A673 (cell line): Measurements from ENCODE around the gene TCEA3. TPM values are rescaled to one million over a fixed set of nuclear protein-coding genes. Genes with fewer than 3 reads are reported as not detected.
A peak's percentile ranks its signal among the peaks of the same experiment; 100 is the strongest.

Experiments used
- BruUV-seq: library from RNA; stranded (reverse); fragments of 400-500 nt; replicated peaks from 2 replicates; lab custom pipeline; 2021; lab: Mats Ljungman, UMichigan
- CTCF ChIA-PET: fragments of 300-600 bp; sonication (Branson Sonifier 250); formaldehyde crosslinking; loops from one replicate; lab custom pipeline; 2022; ENCODE audit warnings: antibody characterized with exemption; lab: Charles Lee
- POLR2A ChIA-PET: fragments of 300-600 bp; sonication (Branson Sonifier 250); formaldehyde crosslinking; loops from one replicate; lab custom pipeline; 2022; ENCODE audit warnings: antibody characterized with exemption; ENCODE audit not compliant: low non-redundant PET; lab: Charles Lee
- DNase-seq: peaks from one replicate; pipeline ENCODE4 v3.0.0-alpha.2; 2015; ENCODE audit warnings: low spot score
- H3K27ac ChIP-seq: fragments of 200-600 bp; sonication (generic); 2 replicates; pipeline ENCODE4 v1.5.1; 2016; ENCODE audit warnings: mixed run types, low read depth, mild to moderate bottlenecking, mixed read lengths, antibody characterized with exemption, low read length; ENCODE audit not compliant: poor library complexity, severe bottlenecking
- H3K27me3 ChIP-seq: fragments of 200-600 bp; sonication (generic); replicated peaks from 2 replicates; pipeline ENCODE4 v1.6.1; 2017; ENCODE audit warnings: mixed run types, low read depth, mild to moderate bottlenecking, mixed read lengths, antibody characterized with exemption, low read length; ENCODE audit not compliant: insufficient read depth, poor library complexity
- H3K36me3 ChIP-seq: fragments of 200-600 bp; sonication (generic); 2 replicates; pipeline ENCODE4 v1.6.1; 2016; ENCODE audit warnings: mixed run types, mild to moderate bottlenecking, mixed read lengths, antibody characterized with exemption, low read length; ENCODE audit not compliant: insufficient read depth, poor library complexity, severe bottlenecking
- H3K4me1 ChIP-seq: fragments of 200-600 bp; sonication (generic); 2 replicates; pipeline ENCODE4 v1.6.1; 2017; ENCODE audit warnings: mixed run types, mild to moderate bottlenecking, mixed read lengths, antibody characterized with exemption, low read length; ENCODE audit not compliant: insufficient read depth, poor library complexity, severe bottlenecking
- H3K4me3 ChIP-seq: fragments of 200-600 bp; sonication (generic); 2 replicates; pipeline ENCODE4 v1.5.1; 2016; ENCODE audit warnings: low read depth, mixed run types, mild to moderate bottlenecking, mixed read lengths, low read length; ENCODE audit not compliant: poor library complexity, severe bottlenecking
- H3K9me3 ChIP-seq: fragments of 200-600 bp; sonication (generic); 2 replicates; pipeline ENCODE4 v1.6.1; 2016; ENCODE audit warnings: mixed run types, low read depth, mild to moderate bottlenecking, mixed read lengths, antibody characterized with exemption, low read length; ENCODE audit not compliant: poor library complexity, severe bottlenecking
- EZH2 ChIP-seq: fragments of 200-600 bp; sonication (generic); IDR thresholded peaks from 2 replicates; pipeline ENCODE4 v1.6.1; 2017; ENCODE audit warnings: borderline replicate concordance, low read depth, mild to moderate bottlenecking, mixed read lengths, antibody characterized with exemption, low read length; ENCODE audit not compliant: poor library complexity, severe bottlenecking
- intact Hi-C: fragments of 100-400 bp; cut with micrococcal nuclease; formaldehyde crosslinking; loops from one replicate; pipeline ENCODE4 v1.10.0; 2022; ENCODE audit not compliant: unreplicated experiment
- total RNA-seq: library from RNA; stranded (reverse); gene quantifications from 2 replicates; pipeline ENCODE4 v1.2.3, GENCODE V29; 2021
- TF ChIP-seq, protein P1 (sequence below): fragments of 300-800, 200-600 bp; sonication (generic); conservative IDR thresholded peaks from 2 replicates; pipeline ENCODE4 v1.5.1; 2017; ENCODE audit warnings: low read depth, mild to moderate bottlenecking, antibody characterized with exemption, low read length, moderate library complexity, mixed read lengths

TCEA3 gene
- total RNA-seq, 1 experiment from 2014 or later, result 0.99 TPM

DNA sequence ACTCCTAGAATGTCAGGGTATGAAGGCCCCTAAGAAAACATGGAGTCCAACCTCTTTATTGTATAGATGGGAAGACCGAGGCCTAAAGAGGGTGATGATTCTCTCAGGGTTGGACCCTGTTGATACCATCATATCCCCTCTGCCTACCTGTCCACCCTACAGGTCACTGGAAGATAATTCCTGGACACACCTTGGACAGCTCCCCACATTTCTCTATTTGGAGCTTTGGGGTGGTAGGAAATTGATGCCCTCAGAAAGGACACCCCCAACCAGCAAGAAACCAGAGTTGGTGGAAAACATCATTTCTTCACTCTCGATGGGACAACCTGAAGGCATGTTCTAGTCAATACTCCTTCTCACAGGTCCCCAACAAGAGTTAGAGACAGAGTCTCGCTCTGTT, 3.0 kb upstream of the TCEA3 start:
- Histone ChIP-seq H3K9me3 (no peaks in the 10 kb centered on the region), H3K4me3 (no peak overlapping the region), H3K36me3 (no peaks in the 10 kb centered on the region), H3K4me1 (peaks cover 3% of the 10 kb centered on the region), H3K27ac (no peak overlapping the region), H3K27me3 (no peaks in the 10 kb centered on the region)
- BruUV-seq, result no TSS peak
- TF ChIP-seq, protein P1, sequence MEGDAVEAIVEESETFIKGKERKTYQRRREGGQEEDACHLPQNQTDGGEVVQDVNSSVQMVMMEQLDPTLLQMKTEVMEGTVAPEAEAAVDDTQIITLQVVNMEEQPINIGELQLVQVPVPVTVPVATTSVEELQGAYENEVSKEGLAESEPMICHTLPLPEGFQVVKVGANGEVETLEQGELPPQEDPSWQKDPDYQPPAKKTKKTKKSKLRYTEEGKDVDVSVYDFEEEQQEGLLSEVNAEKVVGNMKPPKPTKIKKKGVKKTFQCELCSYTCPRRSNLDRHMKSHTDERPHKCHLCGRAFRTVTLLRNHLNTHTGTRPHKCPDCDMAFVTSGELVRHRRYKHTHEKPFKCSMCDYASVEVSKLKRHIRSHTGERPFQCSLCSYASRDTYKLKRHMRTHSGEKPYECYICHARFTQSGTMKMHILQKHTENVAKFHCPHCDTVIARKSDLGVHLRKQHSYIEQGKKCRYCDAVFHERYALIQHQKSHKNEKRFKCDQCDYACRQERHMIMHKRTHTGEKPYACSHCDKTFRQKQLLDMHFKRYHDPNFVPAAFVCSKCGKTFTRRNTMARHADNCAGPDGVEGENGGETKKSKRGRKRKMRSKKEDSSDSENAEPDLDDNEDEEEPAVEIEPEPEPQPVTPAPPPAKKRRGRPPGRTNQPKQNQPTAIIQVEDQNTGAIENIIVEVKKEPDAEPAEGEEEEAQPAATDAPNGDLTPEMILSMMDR, result no peak
- no peak for TF ChIP-seq EZH2
- ChIA-PET CTCF (no interaction called here), POLR2A (interaction anchor here (0.7 kb wide), 1 partner anchor 248 kb away, joined by 6 read pairs; no protein-coding TSS in a partner anchor)
- no peak for DNase-seq
- intact Hi-C loops, result no loop called here

DNA sequence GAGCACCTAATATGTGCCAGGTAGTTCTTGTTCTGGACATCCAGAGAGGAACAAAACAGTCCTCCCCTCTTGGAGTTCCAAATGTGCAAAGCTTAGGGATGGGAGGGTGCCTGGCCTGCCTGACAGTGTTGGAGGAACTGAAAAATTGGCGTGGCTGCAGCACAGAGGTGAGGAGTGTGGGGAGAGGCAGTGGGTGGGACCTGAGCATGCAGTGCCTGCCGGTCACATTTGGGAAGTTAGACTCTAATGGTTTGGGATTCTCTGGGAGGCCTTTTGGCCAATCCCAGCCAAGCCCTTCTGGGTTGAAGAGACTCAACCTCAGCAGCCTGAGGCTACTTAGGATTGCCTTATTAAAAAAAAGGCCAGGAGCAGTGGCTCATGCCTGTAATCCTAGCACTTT, 2.3 kb upstream of the TCEA3 start:
- Histone ChIP-seq H3K27ac (no peak overlapping the region), H3K27me3 (no peaks in the 10 kb centered on the region), H3K9me3 (no peaks in the 10 kb centered on the region), H3K36me3 (no peaks in the 10 kb centered on the region), H3K4me1 (peaks cover 3% of the 10 kb centered on the region), H3K4me3 (no peak overlapping the region)
- no peak for DNase-seq
- intact Hi-C loops, result no loop called here
- ChIA-PET POLR2A (interaction anchor here (0.7 kb wide), 2 partner anchors 150 to 247 kb away, joined by 6 to 15 read pairs; no protein-coding TSS in a partner anchor), CTCF (no interaction called here)
- TF ChIP-seq EZH2, result no peak
- TF ChIP-seq, protein P1, result no peak
- BruUV-seq, result no TSS peak

DNA sequence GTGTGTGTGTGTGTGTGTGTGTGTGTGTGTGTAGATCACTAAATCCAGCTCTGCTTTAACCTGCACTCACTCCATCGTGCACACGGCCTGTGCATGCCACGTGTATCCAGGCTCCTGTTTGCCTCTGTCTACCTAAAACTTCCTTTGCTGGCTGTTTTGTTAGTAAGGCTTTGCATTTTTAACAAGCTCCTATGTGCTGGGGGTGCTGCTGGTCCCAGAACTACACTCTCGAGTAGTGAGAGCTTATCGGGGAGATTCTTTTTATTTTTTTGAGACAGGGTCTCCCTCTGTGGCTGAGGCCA, 596 bp upstream of the TCEA3 start:
- BruUV-seq, result no TSS peak
- CTCF ChIA-PET, result no interaction called here
- Histone ChIP-seq H3K36me3 (no peaks in the 10 kb centered on the region), H3K27me3 (no peaks in the 10 kb centered on the region), H3K27ac (no peak overlapping the region), H3K9me3 (no peaks in the 10 kb centered on the region), H3K4me1 (peaks cover 3% of the 10 kb centered on the region), H3K4me3 (peak overlapping the region; percentile 45)
- no peak for TF ChIP-seq EZH2
- TF ChIP-seq, protein P1, result no peak
- intact Hi-C loops, result no loop called here
- no peak for DNase-seq
- POLR2A ChIA-PET, result interaction anchor here (0.8 kb wide), 1 partner anchor 21 kb away, joined by 3 read pairs; no protein-coding TSS in a partner anchor
